Tibial nerve (tissue), 4 donors: Measurements from ENCODE around the gene TMEM53. TPM values are rescaled to one million over a fixed set of nuclear protein-coding genes. Genes with fewer than 3 reads are reported as not detected.
A peak's percentile ranks its signal among the peaks of the same experiment; 100 is the strongest.

ENCODE experiments used
- DNase-seq, 2 donors: peaks; one replicate each; pipeline ENCODE4 v3.0.0-alpha.2; 2019; ENCODE audit warnings: low spot score in 2 of 2
- H3K27ac ChIP-seq, 4 donors: fragments of 200-600 bp; sonication (generic) in 3 of 4; one replicate each; pipeline ENCODE4 v1.5.1; 2017 to 2019; ENCODE audit warnings: mild to moderate bottlenecking in 1 of 4
- H3K27me3 ChIP-seq, 2 donors: fragments of 200-600 bp; sonication (generic) in 1 of 2; one replicate each; pipeline versions ENCODE4 v1.5.1 to v1.6.0; 2017 to 2019
- H3K36me3 ChIP-seq, 3 donors: fragments of 200-600 bp; sonication (generic); one replicate each; pipeline ENCODE4 v1.5.1; 2018 to 2019
- H3K4me1 ChIP-seq, 4 donors: fragments of 200-600 bp; sonication (generic) in 3 of 4; one replicate each; pipeline ENCODE4 v1.5.1; 2017 to 2019
- H3K4me3 ChIP-seq, 4 donors: fragments of 200-600 bp; sonication (generic) in 3 of 4; one replicate each; pipeline ENCODE4 v1.5.1; 2017 to 2019; ENCODE audit warnings: mild to moderate bottlenecking in 1 of 4, moderate library complexity in 1 of 4
- H3K9me3 ChIP-seq, 4 donors: fragments of 200-600 bp; sonication (generic) in 3 of 4; one replicate each; pipeline ENCODE4 v1.5.1; 2017 to 2019
- EP300 ChIP-seq, 2 donors: sonication (generic); formaldehyde crosslinking; IDR thresholded peaks; one replicate each; pipeline ENCODE4 v1.6.1; 2017; ENCODE audit warnings: antibody characterized with exemption in 2 of 2, mild to moderate bottlenecking in 1 of 2
- POLR2A ChIP-seq, 2 donors: fragments of 450-650 bp; IDR thresholded peaks; one replicate each; pipeline ENCODE4 v1.6.1; 2017; ENCODE audit warnings: antibody characterized with exemption in 2 of 2, mild to moderate bottlenecking in 2 of 2, moderate library complexity in 2 of 2
- WGBS, 2 donors: methylation state at CpG; one replicate each; pipeline ENCODE4 v1.1.5; 2018; 5-methylcytosine and 5-hydroxymethylcytosine counted together
- total RNA-seq, 4 donors: library from RNA; depleted of rRNA; stranded (reverse); fragments of >200 nt; gene quantifications; one replicate each; pipeline ENCODE4 v1.1.0, GENCODE V29; 2016
- TF ChIP-seq, protein P1 (sequence below), 5 experiments: fragments of 200-600 bp in 3 of 5; fragments of 450-650 bp in 2 of 5; sonication (generic) in 3 of 5; IDR thresholded peaks; one replicate each; pipeline ENCODE4 v1.5.1; 2016 to 2019; ENCODE audit warnings: antibody characterized with exemption in 5 of 5, mild to moderate bottlenecking in 3 of 5, moderate library complexity in 2 of 5

TMEM53 gene
- total RNA-seq, 4 donors from 2014 or later = 7.2 to 10.5 (median 9.5) TPM

DNA sequence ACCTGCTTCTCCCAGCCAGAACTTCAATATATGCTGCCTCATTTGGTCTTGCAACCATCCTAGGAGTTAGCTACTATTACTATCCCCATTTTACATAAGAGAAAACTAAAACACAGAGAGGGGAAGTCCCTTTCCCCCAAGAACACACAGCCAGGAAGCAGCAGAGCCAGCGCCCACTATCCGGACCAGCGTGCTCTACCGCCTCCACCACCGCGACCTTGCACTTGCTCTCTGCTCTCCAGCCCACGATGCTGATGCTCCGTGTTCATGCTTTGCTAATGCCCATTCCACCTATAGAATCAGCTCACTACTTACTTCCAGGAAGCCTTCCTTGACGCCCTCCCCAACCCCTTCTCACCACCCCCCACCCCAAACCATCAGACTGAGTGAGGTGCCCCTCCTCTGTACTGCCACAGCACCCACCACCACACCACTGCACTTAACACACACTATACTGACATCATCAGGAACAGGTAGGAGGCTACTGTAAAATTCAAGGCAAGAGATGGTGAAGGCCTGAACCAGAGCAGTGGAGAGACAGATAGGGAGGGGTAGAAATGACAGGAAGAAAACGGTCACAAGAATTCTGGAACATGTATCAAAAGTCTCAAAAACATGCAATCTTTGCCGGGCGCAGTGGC, 9.4 kb downstream of the TMEM53 start:
- no peaks in the 10 kb centered on the region for H3K27me3 ChIP-seq
- H3K36me3 ChIP-seq = peaks cover 0 to 3% (median 0%) of the 10 kb centered on the region in 3 donors
- 76 to 85% methylated on average over 12 of the region's 12 CpGs for WGBS, 2 donors
- H3K4me1 ChIP-seq = peaks cover 0 to 5% (median 0%) of the 10 kb centered on the region in 4 donors
- TF ChIP-seq POLR2A (IDR thresholded peaks at IDR 0.05) = no peak
- TF ChIP-seq EP300 (IDR thresholded peaks at IDR 0.05) = no peak
- TF ChIP-seq, protein P1, sequence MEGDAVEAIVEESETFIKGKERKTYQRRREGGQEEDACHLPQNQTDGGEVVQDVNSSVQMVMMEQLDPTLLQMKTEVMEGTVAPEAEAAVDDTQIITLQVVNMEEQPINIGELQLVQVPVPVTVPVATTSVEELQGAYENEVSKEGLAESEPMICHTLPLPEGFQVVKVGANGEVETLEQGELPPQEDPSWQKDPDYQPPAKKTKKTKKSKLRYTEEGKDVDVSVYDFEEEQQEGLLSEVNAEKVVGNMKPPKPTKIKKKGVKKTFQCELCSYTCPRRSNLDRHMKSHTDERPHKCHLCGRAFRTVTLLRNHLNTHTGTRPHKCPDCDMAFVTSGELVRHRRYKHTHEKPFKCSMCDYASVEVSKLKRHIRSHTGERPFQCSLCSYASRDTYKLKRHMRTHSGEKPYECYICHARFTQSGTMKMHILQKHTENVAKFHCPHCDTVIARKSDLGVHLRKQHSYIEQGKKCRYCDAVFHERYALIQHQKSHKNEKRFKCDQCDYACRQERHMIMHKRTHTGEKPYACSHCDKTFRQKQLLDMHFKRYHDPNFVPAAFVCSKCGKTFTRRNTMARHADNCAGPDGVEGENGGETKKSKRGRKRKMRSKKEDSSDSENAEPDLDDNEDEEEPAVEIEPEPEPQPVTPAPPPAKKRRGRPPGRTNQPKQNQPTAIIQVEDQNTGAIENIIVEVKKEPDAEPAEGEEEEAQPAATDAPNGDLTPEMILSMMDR (IDR thresholded peaks at IDR 0.05) = no peak
- no peak overlapping the region for H3K4me3 ChIP-seq
- H3K27ac ChIP-seq = no peak overlapping the region
- H3K9me3 ChIP-seq = no peaks in the 10 kb centered on the region
- DNase-seq = no peak

DNA sequence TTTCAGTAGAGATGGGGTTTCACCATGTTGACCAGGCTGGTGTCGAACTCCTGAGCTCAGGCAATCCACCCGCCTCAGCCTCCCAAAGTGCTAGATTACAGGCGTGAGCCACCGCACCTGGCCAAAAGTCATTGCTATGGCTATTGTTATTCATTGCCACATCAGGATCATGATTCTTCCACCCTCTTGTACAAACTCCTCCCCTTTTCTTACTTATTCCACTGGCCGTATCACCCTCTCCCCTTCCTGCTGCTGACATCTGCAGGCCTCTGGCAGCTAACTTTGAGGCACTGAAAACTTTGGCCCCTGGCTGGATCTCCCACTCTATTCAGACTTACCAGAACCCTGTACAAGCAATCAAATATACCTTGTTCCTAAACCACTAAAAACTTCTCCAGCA, 10.9 kb downstream of the TMEM53 start:
- Histone ChIP-seq H3K27ac (no peak overlapping the region), H3K4me1 (peaks cover 0 to 5% (median 0%) of the 10 kb centered on the region in 4 donors), H3K27me3 (no peaks in the 10 kb centered on the region), H3K4me3 (no peak overlapping the region), H3K9me3 (no peaks in the 10 kb centered on the region), H3K36me3 (peaks cover 0 to 10% (median 0%) of the 10 kb centered on the region in 3 donors)
- 91 to 93% methylated on average over 5 of the region's 5 CpGs for WGBS, 2 donors
- TF ChIP-seq EP300 (IDR thresholded peaks at IDR 0.05) (no peak), POLR2A (IDR thresholded peaks at IDR 0.05) (no peak)
- TF ChIP-seq, protein P1 (IDR thresholded peaks at IDR 0.05) = no peak
- no peak for DNase-seq

DNA sequence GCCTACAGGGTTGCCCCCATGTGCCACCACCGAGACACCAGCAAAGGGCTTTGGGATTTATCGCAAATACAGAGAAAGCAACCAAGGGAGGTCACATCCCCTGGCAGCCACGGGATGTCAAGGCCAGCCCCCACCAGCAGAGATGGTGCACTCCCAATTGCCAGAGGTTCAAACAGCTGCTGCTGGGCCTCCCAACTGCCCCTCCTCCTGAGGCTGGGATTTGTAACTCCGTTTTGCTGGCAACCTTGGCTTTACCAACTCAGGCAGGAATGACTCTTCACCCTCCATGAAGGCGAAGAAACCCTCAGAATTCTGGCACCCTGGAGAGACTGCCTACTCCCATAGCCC, 11.6 kb downstream of the TMEM53 start:
- Histone ChIP-seq H3K27ac (no peak overlapping the region), H3K27me3 (no peaks in the 10 kb centered on the region), H3K9me3 (no peaks in the 10 kb centered on the region), H3K36me3 (peaks cover 0 to 10% (median 0%) of the 10 kb centered on the region in 3 donors), H3K4me3 (no peak overlapping the region), H3K4me1 (peaks cover 0 to 5% (median 0%) of the 10 kb centered on the region in 4 donors)
- no peak for DNase-seq
- 69 to 80% methylated on average over 4 to 5 of the region's 5 CpGs for WGBS, 2 donors
- TF ChIP-seq, protein P1 (IDR thresholded peaks at IDR 0.05) = no peak
- TF ChIP-seq EP300 (IDR thresholded peaks at IDR 0.05) = no peak
- no peak for TF ChIP-seq POLR2A (IDR thresholded peaks at IDR 0.05)

DNA sequence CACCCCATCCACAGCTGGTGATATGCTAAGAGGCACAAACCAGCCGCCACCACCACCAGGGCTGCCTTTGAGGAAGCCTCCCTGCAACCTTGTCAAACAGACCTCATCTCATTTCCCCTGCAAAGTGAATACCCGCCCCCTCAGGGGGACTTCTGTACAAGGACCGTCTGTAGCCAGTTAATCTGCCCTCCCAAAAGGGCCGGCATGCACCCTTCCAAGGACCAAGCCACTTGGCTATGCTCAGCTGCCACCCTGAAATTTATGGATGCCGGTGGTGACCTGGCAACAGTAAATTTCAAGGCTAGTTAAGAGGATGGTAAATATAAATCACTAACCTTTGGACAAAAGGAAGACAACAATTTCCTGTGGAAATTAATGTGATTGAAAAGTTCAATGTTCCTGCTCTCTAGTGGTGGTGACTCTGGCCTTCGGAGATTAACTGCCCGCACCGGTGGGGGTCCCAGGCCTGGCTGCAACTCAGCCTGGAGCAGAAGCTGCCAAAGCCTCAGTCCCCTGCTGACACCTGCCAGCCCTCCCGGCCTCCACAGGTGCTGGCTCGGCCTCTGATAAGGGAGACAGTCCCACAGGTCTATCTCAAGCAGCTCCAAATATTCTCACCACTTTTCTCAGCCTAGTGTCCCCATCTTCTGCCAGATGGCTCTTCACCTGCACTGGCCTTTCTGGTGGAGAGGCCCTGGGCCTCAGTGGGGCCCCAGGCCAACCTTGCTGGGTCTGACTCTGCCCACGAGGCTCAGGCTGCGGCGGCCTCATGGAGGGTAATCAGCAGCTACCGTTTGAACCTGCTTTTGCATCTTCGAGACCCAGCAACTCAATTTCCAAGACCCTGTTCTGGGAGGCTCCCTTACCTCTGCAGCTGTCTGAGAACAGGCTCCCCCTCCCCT, 12.2 kb downstream of the TMEM53 start:
- peaks cover 0 to 16% (median 0%) of the 10 kb centered on the region in 3 donors for H3K36me3 ChIP-seq
- DNase-seq = no peak
- no peaks in the 10 kb centered on the region for H3K9me3 ChIP-seq
- H3K27ac ChIP-seq = no peak overlapping the region
- WGBS, 2 donors = 66 to 75% methylated on average over 15 of the region's 15 CpGs
- peaks cover 0 to 5% (median 0%) of the 10 kb centered on the region in 4 donors for H3K4me1 ChIP-seq
- H3K27me3 ChIP-seq = no peaks in the 10 kb centered on the region
- no peak overlapping the region for H3K4me3 ChIP-seq
- TF ChIP-seq POLR2A (IDR thresholded peaks at IDR 0.05) (no peak), EP300 (IDR thresholded peaks at IDR 0.05) (no peak)
- TF ChIP-seq, protein P1 (IDR thresholded peaks at IDR 0.05) = no peak

DNA sequence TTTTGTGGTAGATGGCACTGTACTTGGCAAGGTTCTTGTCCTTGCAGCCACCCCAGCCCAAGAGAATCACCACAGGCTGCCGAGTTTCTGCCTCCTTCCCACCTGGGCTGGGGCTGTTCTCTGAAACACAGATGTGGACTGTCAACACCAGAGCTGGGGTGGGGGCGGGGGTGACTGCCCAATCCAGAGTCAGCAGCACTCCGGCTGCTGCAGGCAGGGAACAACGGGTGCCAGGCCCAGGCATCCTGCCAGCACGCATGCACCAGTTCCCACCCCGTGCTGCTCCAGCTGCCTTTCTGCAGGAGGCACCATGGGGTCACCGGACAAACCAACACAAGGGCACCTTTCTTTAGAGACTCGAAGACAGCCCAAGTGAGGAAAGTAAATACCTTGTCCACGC, 14.1 kb downstream of the TMEM53 start:
- Histone ChIP-seq H3K4me3 (no peak overlapping the region), H3K9me3 (no peaks in the 10 kb centered on the region), H3K4me1 (peaks cover 0 to 5% (median 0%) of the 10 kb centered on the region in 4 donors), H3K27ac (peak overlapping the region in 1 of 4 donors; percentile 11), H3K27me3 (no peaks in the 10 kb centered on the region), H3K36me3 (peaks cover 0 to 33% (median 0%) of the 10 kb centered on the region in 3 donors)
- WGBS, 2 donors = 36 to 41% methylated on average over 6 to 9 of the region's 9 CpGs
- TF ChIP-seq EP300 (IDR thresholded peaks at IDR 0.05) = no peak
- TF ChIP-seq, protein P1 (IDR thresholded peaks at IDR 0.05) = no peak
- TF ChIP-seq POLR2A (IDR thresholded peaks at IDR 0.05) = no peak
- DNase-seq = no peak
